ENCODE measurements around the gene RFXANK. TPM values are rescaled to one million over a fixed set of nuclear protein-coding genes. Genes with fewer than 3 reads are reported as not detected.

Gene RFXANK
- total and polyA plus RNA-seq, 4 donors = 8.9 to 27.8 (median 19.0) TPM

- no peak overlapping the region for H3K9ac ChIP-seq (ENCODE audit: low read depth in 1 of 2, low read length in 2 of 2)
- TF ChIP-seq NR2F2 (IDR thresholded peaks at IDR 0.05) (no peak), MAX (IDR thresholded peaks at IDR 0.05) (no peak), HNF4G (IDR thresholded peaks at IDR 0.05) (no peak)
These were observed 42.6 kb upstream of the RFXANK start for GRCh38 chr19:19149435-19149834.

GRCh38 chr19:19151418-19151817 lies 40.6 kb upstream of the RFXANK start:
- TF ChIP-seq CTCF (IDR thresholded peaks at IDR 0.05; ENCODE audit: low read depth, low read length, missing input control) (no peak), MAX (IDR thresholded peaks at IDR 0.05) (no peak), RXRA (IDR thresholded peaks at IDR 0.05) (no peak), JUND (IDR thresholded peaks at IDR 0.05) (no peak), HNF4G (IDR thresholded peaks at IDR 0.05) (no peak), EGR1 (IDR thresholded peaks at IDR 0.05; ENCODE audit: low read depth in 2 of 2) (no peak), FOXA2 (IDR thresholded peaks at IDR 0.05) (no peak), TAF1 (conservative IDR thresholded peaks at IDR 0.05) (no peak), ZBTB33 (IDR thresholded peaks at IDR 0.05) (no peak), REST (IDR thresholded peaks at IDR 0.05) (no peak), NR2F2 (IDR thresholded peaks at IDR 0.05) (no peak), FOXA1 (IDR thresholded peaks at IDR 0.05) (no peak), SP1 (IDR thresholded peaks at IDR 0.05) (no peak), RAD21 (IDR thresholded peaks at IDR 0.05) (no peak), GABPA (IDR thresholded peaks at IDR 0.05 in 1 of 2, conservative IDR thresholded peaks at IDR 0.05 in 1 of 2) (no peak), YY1 (IDR thresholded peaks at IDR 0.05) (no peak), ATF3 (IDR thresholded peaks at IDR 0.05) (no peak), HNF4A (conservative IDR thresholded peaks at IDR 0.05) (no peak)

More at GRCh38 chr19:19149435-19149834, 42.6 kb upstream of the RFXANK start:
- Histone ChIP-seq H3K27me3 (ENCODE audit: control insufficient read depth in 4 of 4, insufficient read depth in 4 of 4, low read length in 3 of 4) (no peaks in the 10 kb centered on the region), H3K4me3 (ENCODE audit: low read depth in 1 of 3, low read length in 3 of 3) (no peak overlapping the region), H3K27ac (ENCODE audit: low read depth in 1 of 2, low read length in 2 of 2) (no peak overlapping the region), H3K36me3 (ENCODE audit: control insufficient read depth in 4 of 4, insufficient read depth in 3 of 4, low read depth in 1 of 4, low read length in 3 of 4) (peaks cover 0 to 18% (median 5%) of the 10 kb centered on the region in 4 donors), H3K4me1 (ENCODE audit: control insufficient read depth in 4 of 4, insufficient read depth in 4 of 4, low read length in 3 of 4) (no peaks in the 10 kb centered on the region), H3K9me3 (ENCODE audit: control insufficient read depth in 4 of 4, low read length in 3 of 4) (no peaks in the 10 kb centered on the region)
- WGBS = 96% methylated on average over 2 of the region's 2 CpGs
- DNase-seq (ENCODE audit: low spot score) = no peak

More at GRCh38 chr19:19151418-19151817, 40.6 kb upstream of the RFXANK start:
- Histone ChIP-seq H3K27ac (ENCODE audit: low read depth in 1 of 2, low read length in 2 of 2) (no peak overlapping the region), H3K4me3 (ENCODE audit: low read depth in 1 of 3, low read length in 3 of 3) (no peak overlapping the region), H3K27me3 (ENCODE audit: control insufficient read depth in 4 of 4, insufficient read depth in 4 of 4, low read length in 3 of 4) (no peaks in the 10 kb centered on the region), H3K9ac (ENCODE audit: low read depth in 1 of 2, low read length in 2 of 2) (no peak overlapping the region), H3K9me3 (ENCODE audit: control insufficient read depth in 4 of 4, low read length in 3 of 4) (no peaks in the 10 kb centered on the region), H3K36me3 (ENCODE audit: control insufficient read depth in 4 of 4, insufficient read depth in 3 of 4, low read depth in 1 of 4, low read length in 3 of 4) (peaks cover 0 to 18% (median 5%) of the 10 kb centered on the region in 4 donors), H3K4me1 (ENCODE audit: control insufficient read depth in 4 of 4, insufficient read depth in 4 of 4, low read length in 3 of 4) (no peaks in the 10 kb centered on the region)
- WGBS = 89% methylated on average over 11 of the region's 11 CpGs
- DNase-seq (ENCODE audit: low spot score) = no peak
